SK-N-MC (cell line): Measurements from ENCODE around the gene LSM12.
A peak's percentile ranks its signal among the peaks of the same experiment; 100 is the strongest.
"Not testable (repeated sequence)": the region's sequence is repeated elsewhere in the genome, so short reads cannot be mapped to it uniquely, and the experiment has no call there.

Experiments
- DNase-seq: peaks from one replicate; pipeline ENCODE4 v3.0.0-alpha.2; 2011; ENCODE audit warnings: low read depth, low spot score
- H3K27ac ChIP-seq: fragments of 200-600 bp; sonication (generic); 2 replicates; pipeline ENCODE4 v1.5.1; 2016; ENCODE audit warnings: mixed run types
- H3K36me3 ChIP-seq: fragments of 200-600 bp; sonication (generic); 2 replicates; pipeline ENCODE4 v1.6.1; 2017; ENCODE audit warnings: antibody characterized with exemption, low read length, mixed read lengths; ENCODE audit not compliant: insufficient read depth
- H3K4me3 ChIP-seq: fragments of 200-600 bp; sonication (generic); 2 replicates; pipeline ENCODE4 v1.5.1; 2016
- H3K9ac ChIP-seq: fragments of 200-600 bp; sonication (generic); 2 replicates; pipeline ENCODE4 v1.8.0; 2017; ENCODE audit warnings: mixed run types, mixed read lengths; ENCODE audit not compliant: insufficient read length
- H3K9me3 ChIP-seq: fragments of 200-600 bp; sonication (generic); 2 replicates; pipeline ENCODE4 v1.6.1; 2017; ENCODE audit warnings: low read depth, mild to moderate bottlenecking, antibody characterized with exemption, low read length, moderate library complexity, mixed read lengths
- EZH2 ChIP-seq: fragments of 200-600 bp; sonication (generic); IDR thresholded peaks from one replicate; pipeline ENCODE4 v1.6.1; 2017; ENCODE audit warnings: antibody characterized with exemption
- FOXP2 ChIP-seq: optimal IDR thresholded peaks from 2 replicates; pipeline ENCODE3; 2011; ENCODE audit warnings: mild to moderate bottlenecking, moderate library complexity; ENCODE audit not compliant: insufficient read depth; ENCODE audit errors: extremely low read length, control extremely low read depth
- POLR2AphosphoS5 ChIP-seq: IDR thresholded peaks from 2 replicates; pipeline ENCODE4 v1.6.1; 2012; ENCODE audit warnings: mild to moderate bottlenecking, low read depth, low read length, borderline replicate concordance

Gene LSM12

GRCh38 chr17:44045486-44045885 is 21.0 kb downstream of the LSM12 start:
- Histone ChIP-seq H3K4me3 (no peak overlapping the region), H3K27ac (no peak overlapping the region), H3K9ac (no peak overlapping the region), H3K36me3 (peaks cover 34% of the 10 kb centered on the region), H3K9me3 (no peaks in the 10 kb centered on the region)
- no peak for DNase-seq
- TF ChIP-seq FOXP2 (no peak), EZH2 (no peak), POLR2AphosphoS5 (no peak)

- H3K36me3 ChIP-seq: peaks cover 30% of the 10 kb centered on the region
- TF ChIP-seq FOXP2 (no peak), EZH2 (no peak), POLR2AphosphoS5 (no peak)
- H3K9ac ChIP-seq: no peak overlapping the region
- peak overlapping the region; percentile 65 for H3K27ac ChIP-seq
- H3K4me3 ChIP-seq: no peak overlapping the region
- H3K9me3 ChIP-seq: no peaks in the 10 kb centered on the region
- no peak for DNase-seq
Observed at GRCh38 chr17:44044071-44044470, 22.4 kb downstream of the LSM12 start.

GRCh38 chr17:44043272-44043696 is 23.2 kb downstream of the LSM12 start:
- Histone ChIP-seq H3K9ac (no peak overlapping the region), H3K4me3 (no peak overlapping the region), H3K27ac (peak overlapping the region; percentile 27; the same call in 1 of the 2 replicates), H3K9me3 (no peaks in the 10 kb centered on the region), H3K36me3 (peaks cover 27% of the 10 kb centered on the region)
- no peak for DNase-seq
- no peak for TF ChIP-seq FOXP2
- TF ChIP-seq EZH2: no peak
- TF ChIP-seq POLR2AphosphoS5: no peak

GRCh38 chr17:44039829-44040635 is 26.4 kb downstream of the LSM12 start:
- no peaks in the 10 kb centered on the region for H3K9me3 ChIP-seq
- H3K36me3 ChIP-seq: peaks cover 36% of the 10 kb centered on the region
- TF ChIP-seq POLR2AphosphoS5: no peak
- no peak for TF ChIP-seq EZH2
- no peak for TF ChIP-seq FOXP2
- H3K9ac ChIP-seq: no peak overlapping the region
- DNase-seq: no peak
- H3K27ac ChIP-seq: no peak overlapping the region
- H3K4me3 ChIP-seq: no peak overlapping the region

- H3K9ac ChIP-seq: no peak overlapping the region
- no peaks in the 10 kb centered on the region for H3K9me3 ChIP-seq
- no peak overlapping the region for H3K4me3 ChIP-seq
- H3K27ac ChIP-seq: no peak overlapping the region
- H3K36me3 ChIP-seq: peaks cover 44% of the 10 kb centered on the region
- no peak for DNase-seq
- TF ChIP-seq FOXP2: no peak
- no peak for TF ChIP-seq EZH2
- no peak for TF ChIP-seq POLR2AphosphoS5
Observed at GRCh38 chr17:44038604-44039011, 27.9 kb downstream of the LSM12 start.

GRCh38 chr17:44037471-44037870 is 29.0 kb downstream of the LSM12 start:
- Histone ChIP-seq H3K9ac (no peak overlapping the region), H3K27ac (no peak overlapping the region), H3K4me3 (no peak overlapping the region), H3K36me3 (peaks cover 50% of the 10 kb centered on the region), H3K9me3 (no peaks in the 10 kb centered on the region)
- no peak for DNase-seq
- no peak for TF ChIP-seq POLR2AphosphoS5
- TF ChIP-seq FOXP2: no peak
- TF ChIP-seq EZH2: no peak

- not testable (repeated sequence) for H3K27ac ChIP-seq, H3K9me3 ChIP-seq, H3K9ac ChIP-seq, DNase-seq, H3K4me3 ChIP-seq
- peaks cover 52% of the 10 kb centered on the region for H3K36me3 ChIP-seq
Observed at GRCh38 chr17:44034688-44035087, 31.8 kb downstream of the LSM12 start.

- Histone ChIP-seq H3K27ac (no peak overlapping the region), H3K9me3 (no peaks in the 10 kb centered on the region), H3K36me3 (peaks cover 54% of the 10 kb centered on the region), H3K4me3 (no peak overlapping the region), H3K9ac (no peak overlapping the region)
- TF ChIP-seq FOXP2 (no peak), EZH2 (no peak), POLR2AphosphoS5 (no peak)
- DNase-seq: no peak
Observed at GRCh38 chr17:44033861-44034408, 32.5 kb downstream of the LSM12 start.

- TF ChIP-seq FOXP2: no peak
- TF ChIP-seq POLR2AphosphoS5: no peak
- TF ChIP-seq EZH2: no peak
- Histone ChIP-seq H3K9me3 (no peaks in the 10 kb centered on the region), H3K9ac (no peak overlapping the region), H3K27ac (no peak overlapping the region), H3K36me3 (peaks cover 35% of the 10 kb centered on the region), H3K4me3 (no peak overlapping the region)
- DNase-seq: no peak
Observed at GRCh38 chr17:44030482-44030881, 36.0 kb downstream of the LSM12 start.
